Neural cell (in vitro differentiated cells): ENCODE data around the gene ZFYVE21. TPM values are rescaled to one million over a fixed set of nuclear protein-coding genes. Genes with fewer than 3 reads are reported as not detected.

ENCODE experiments used
- H2AFZ ChIP-seq: fragments of 200-600, 300-800 bp; sonication (generic), shearing (Covaris generic); 2 replicates; pipeline ENCODE4 v1.6.0; 2014; ENCODE audit warnings: low read depth, mild to moderate bottlenecking, antibody characterized with exemption, low read length, moderate library complexity
- H3F3A ChIP-seq: fragments of 200-600 bp; shearing (Covaris generic); 2 replicates; pipeline ENCODE4 v1.6.1; 2016; ENCODE audit warnings: mild to moderate bottlenecking, moderate library complexity, mixed read lengths, antibody characterized with exemption, low read length; ENCODE audit not compliant: insufficient read depth, poor library complexity, severe bottlenecking
- H3K27ac ChIP-seq: fragments of 200-600, 300-800 bp; sonication (generic), shearing (Covaris generic); 2 replicates; pipeline ENCODE4 v1.5.1; 2014; ENCODE audit warnings: mild to moderate bottlenecking, low read length, moderate library complexity
- H3K27me3 ChIP-seq: fragments of 300-800, 200-600 bp; sonication (generic), shearing (Covaris generic); 2 replicates; pipeline ENCODE4 v1.6.0; 2014; ENCODE audit warnings: mild to moderate bottlenecking, low read depth, low read length, moderate library complexity; ENCODE audit not compliant: insufficient read depth
- H3K36me3 ChIP-seq: fragments of 300-800, 200-600 bp; sonication (generic), shearing (Covaris generic); 2 replicates; pipeline ENCODE4 v1.5.1; 2014; ENCODE audit warnings: mild to moderate bottlenecking, antibody characterized with exemption, low read length, moderate library complexity; ENCODE audit not compliant: insufficient read depth
- H3K4me2 ChIP-seq: fragments of 300-800, 200-600 bp; sonication (generic), shearing (Covaris generic); 2 replicates; pipeline ENCODE4 v1.6.0; 2014; ENCODE audit warnings: mild to moderate bottlenecking, low read length
- H3K4me3 ChIP-seq: fragments of 300-800, 200-600 bp; sonication (generic), shearing (Covaris generic); 2 replicates; pipeline ENCODE4 v1.5.1; 2014; ENCODE audit warnings: mild to moderate bottlenecking, low read length, moderate library complexity
- H3K79me2 ChIP-seq: fragments of 200-600 bp; shearing (Covaris generic); replicated peaks from 2 replicates; pipeline ENCODE4 v1.6.0; 2014; ENCODE audit warnings: mild to moderate bottlenecking, low read length, moderate library complexity; ENCODE audit not compliant: insufficient read depth
- H3K9ac ChIP-seq: fragments of 300-800, 200-600 bp; sonication (generic), shearing (Covaris generic); 2 replicates; pipeline ENCODE4 v1.6.1; 2016; ENCODE audit warnings: mild to moderate bottlenecking, low read length, mixed read lengths
- H3K9me2 ChIP-seq: fragments of 200-600 bp; shearing (Covaris generic); 2 replicates; pipeline ENCODE4 v1.6.1; 2016; ENCODE audit warnings: mild to moderate bottlenecking, low read length, mixed read lengths; ENCODE audit not compliant: insufficient read depth
- H3K9me3 ChIP-seq: fragments of 200-600, 300-800 bp; sonication (generic), shearing (Covaris generic); 2 replicates; pipeline ENCODE4 v1.6.1; 2016; ENCODE audit warnings: mild to moderate bottlenecking, mixed run types, low read length, moderate library complexity, mixed read lengths
- H4K20me1 ChIP-seq: fragments of 200-600 bp; shearing (Covaris generic); 2 replicates; pipeline ENCODE4 v1.6.1; 2016; ENCODE audit warnings: mild to moderate bottlenecking, mixed run types; ENCODE audit not compliant: insufficient read depth
- CTCF ChIP-seq: fragments of 450-650 bp; IDR thresholded peaks from 2 replicates; pipeline ENCODE4 v1.5.1; 2014; ENCODE audit warnings: antibody characterized with exemption, mild to moderate bottlenecking, moderate library complexity; ENCODE audit not compliant: poor library complexity, severe bottlenecking
- EP300 ChIP-seq: fragments of 450-650 bp; conservative IDR thresholded peaks from 2 replicates; pipeline ENCODE4 v1.6.1; 2014; ENCODE audit warnings: antibody characterized with exemption, mild to moderate bottlenecking, moderate library complexity; ENCODE audit not compliant: poor library complexity, severe bottlenecking
- EZH2 ChIP-seq: fragments of 200-600, 300-800 bp; shearing (Covaris generic), sonication (generic); IDR thresholded peaks from 2 replicates; pipeline ENCODE4 v1.6.1; 2014; ENCODE audit warnings: antibody characterized with exemption, low read length, borderline replicate concordance, mild to moderate bottlenecking; ENCODE audit not compliant: insufficient read depth, poor library complexity, severe bottlenecking
- MXI1 ChIP-seq: fragments of 450-650 bp; conservative IDR thresholded peaks from 2 replicates; pipeline ENCODE4 v1.6.1; 2014; ENCODE audit warnings: antibody characterized with exemption, mild to moderate bottlenecking; ENCODE audit not compliant: poor library complexity, severe bottlenecking
- POLR2AphosphoS5 ChIP-seq: IDR thresholded peaks from 2 replicates; pipeline ENCODE4 v1.6.1; 2012
- RAD21 ChIP-seq: fragments of 450-650 bp; conservative IDR thresholded peaks from 2 replicates; pipeline ENCODE4 v1.6.1; 2014; ENCODE audit warnings: antibody characterized with exemption, mild to moderate bottlenecking, moderate library complexity
- REST ChIP-seq: IDR thresholded peaks from 2 replicates; pipeline ENCODE4 v1.6.1; 2012; ENCODE audit warnings: borderline replicate concordance
- SMC3 ChIP-seq: fragments of 450-650 bp; conservative IDR thresholded peaks from 2 replicates; pipeline ENCODE4 v1.6.1; 2014; ENCODE audit warnings: antibody characterized with exemption, mild to moderate bottlenecking, moderate library complexity; ENCODE audit not compliant: poor library complexity
- TAF1 ChIP-seq: IDR thresholded peaks from 2 replicates; pipeline ENCODE4 v1.6.1; 2012; ENCODE audit warnings: low read depth
- polyA plus RNA-seq: library from polyadenylated mRNA; depleted of rRNA; stranded (reverse); fragments of >200 nt; gene quantifications from 2 replicates; pipeline ENCODE4 v1.2.3, GENCODE V29; 2014

The ZFYVE21 gene
- polyA plus RNA-seq, 1 donor from 2014 or later = 99.7 TPM

- H3K27ac ChIP-seq = no peak overlapping the region
- H3F3A ChIP-seq = no peaks in the 10 kb centered on the region
- H3K9me2 ChIP-seq = no peaks in the 10 kb centered on the region
- no peak overlapping the region for H2AFZ ChIP-seq
- TF ChIP-seq CTCF (no peak), REST (no peak), POLR2AphosphoS5 (no peak), SMC3 (no peak), TAF1 (no peak), EP300 (no peak), EZH2 (no peak), RAD21 (no peak), MXI1 (no peak)
- H3K4me3 ChIP-seq = no peak overlapping the region
- no peaks in the 10 kb centered on the region for H3K36me3 ChIP-seq
- H3K27me3 ChIP-seq = no peaks in the 10 kb centered on the region
- no peak overlapping the region for H3K4me2 ChIP-seq
- no peak overlapping the region for H3K9ac ChIP-seq
- no peaks in the 10 kb centered on the region for H4K20me1 ChIP-seq
- no peaks in the 10 kb centered on the region for H3K79me2 ChIP-seq
- H3K9me3 ChIP-seq = no peaks in the 10 kb centered on the region
Observed at GRCh38 chr14:103732868-103733620, 17.4 kb downstream of the ZFYVE21 start.

GRCh38 chr14:103733651-103734050, 18.0 kb downstream of the ZFYVE21 start:
- H4K20me1 ChIP-seq = no peaks in the 10 kb centered on the region
- no peaks in the 10 kb centered on the region for H3K36me3 ChIP-seq
- H3K4me3 ChIP-seq = no peak overlapping the region
- no peak overlapping the region for H3K9ac ChIP-seq
- H2AFZ ChIP-seq = no peak overlapping the region
- no peaks in the 10 kb centered on the region for H3K9me2 ChIP-seq
- no peak overlapping the region for H3K27ac ChIP-seq
- no peaks in the 10 kb centered on the region for H3K79me2 ChIP-seq
- H3K27me3 ChIP-seq = no peaks in the 10 kb centered on the region
- no peaks in the 10 kb centered on the region for H3K9me3 ChIP-seq
- no peaks in the 10 kb centered on the region for H3F3A ChIP-seq
- no peak overlapping the region for H3K4me2 ChIP-seq
- TF ChIP-seq SMC3 = no peak
- no peak for TF ChIP-seq CTCF
